Measurements from ENCODE around the gene WDR54.

GRCh38 chr2:74447230-74447999 is 25.9 kb downstream of the WDR54 start:
- TF ChIP-seq POLR2A (IDR thresholded peaks at IDR 0.05) (no peak), CTCF (IDR thresholded peaks at IDR 0.05) (no peak), POLR2AphosphoS5 (IDR thresholded peaks at IDR 0.05) (no peak)

All from prostate gland (tissue), 2 donors.